ENCODE results near the gene MIR17HG.

Gene MIR17HG

DNA sequence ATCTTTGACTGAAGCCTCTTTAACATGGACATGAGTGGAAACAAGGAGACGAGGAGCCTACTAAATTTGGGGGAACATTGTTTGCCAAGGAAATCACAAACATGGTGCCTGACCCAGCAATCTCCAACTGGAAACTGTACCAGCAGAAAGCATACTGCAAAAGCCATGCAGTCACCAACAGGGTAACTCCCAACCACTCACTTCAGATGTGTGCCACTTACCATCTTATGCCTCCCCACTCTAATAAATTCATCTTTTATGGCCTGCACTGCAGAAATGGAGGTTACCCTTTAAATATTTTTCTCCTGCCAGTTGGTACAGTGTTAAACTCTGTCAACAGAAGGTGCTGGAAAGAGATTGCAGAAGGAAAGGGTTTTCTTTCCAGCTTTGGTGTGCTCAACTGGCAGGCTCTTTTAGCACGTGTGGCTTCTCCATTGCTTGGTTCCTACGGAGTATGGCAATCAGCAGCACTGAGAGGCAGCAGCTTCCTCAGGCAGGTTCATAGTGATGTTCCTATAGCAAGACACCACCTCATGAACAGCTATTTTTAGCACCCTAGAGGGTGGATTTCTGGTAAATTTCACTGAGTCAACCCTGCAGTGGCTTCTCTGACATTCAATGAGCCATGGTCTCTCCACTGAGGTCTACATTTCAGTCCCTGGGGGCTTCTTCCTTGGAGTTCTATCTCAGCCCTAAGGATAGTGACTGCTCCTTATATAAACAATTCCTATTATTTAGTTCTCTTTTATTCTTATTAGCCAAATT lies 21.4 kb downstream of the MIR17HG start:
- DNase-seq (ENCODE audit: low read depth): peak; percentile 36

- peak; percentile 65 for DNase-seq (ENCODE audit: low read depth)
Measured at GRCh38 chr13:91369441-91369831, 21.9 kb downstream of the MIR17HG start.

GRCh38 chr13:91370501-91370900 lies 23.0 kb downstream of the MIR17HG start:
- DNase-seq (ENCODE audit: low read depth): no peak

- no peak for DNase-seq (ENCODE audit: low read depth)
Measured at GRCh38 chr13:91372911-91373310, 25.4 kb downstream of the MIR17HG start.

- DNase-seq (ENCODE audit: low read depth): peak; percentile 20
Measured at GRCh38 chr13:91375116-91375729, 27.7 kb downstream of the MIR17HG start.

DNA sequence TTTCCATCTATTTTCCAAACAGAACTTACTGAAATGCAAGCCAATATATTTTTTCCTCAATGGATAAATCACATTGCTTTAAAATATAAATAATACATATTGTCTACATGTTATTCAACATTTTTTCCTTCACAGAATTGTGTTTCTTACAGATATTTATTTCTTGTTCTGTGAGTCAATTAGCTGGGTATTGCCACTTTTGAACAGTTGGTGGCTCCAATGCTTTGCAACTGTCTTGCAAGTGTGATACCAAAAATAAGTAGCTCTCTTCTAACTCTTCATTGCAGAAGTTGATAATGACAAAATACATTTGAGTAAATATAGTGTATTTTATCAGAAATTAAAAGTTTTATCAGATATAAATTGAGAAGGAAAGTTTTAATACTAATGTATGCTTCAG lies 33.9 kb downstream of the MIR17HG start:
- DNase-seq (ENCODE audit: low read depth): peak; percentile 12

- no peak for DNase-seq (ENCODE audit: low read depth)
Measured at GRCh38 chr13:91383836-91384235, 36.3 kb downstream of the MIR17HG start.

DNA sequence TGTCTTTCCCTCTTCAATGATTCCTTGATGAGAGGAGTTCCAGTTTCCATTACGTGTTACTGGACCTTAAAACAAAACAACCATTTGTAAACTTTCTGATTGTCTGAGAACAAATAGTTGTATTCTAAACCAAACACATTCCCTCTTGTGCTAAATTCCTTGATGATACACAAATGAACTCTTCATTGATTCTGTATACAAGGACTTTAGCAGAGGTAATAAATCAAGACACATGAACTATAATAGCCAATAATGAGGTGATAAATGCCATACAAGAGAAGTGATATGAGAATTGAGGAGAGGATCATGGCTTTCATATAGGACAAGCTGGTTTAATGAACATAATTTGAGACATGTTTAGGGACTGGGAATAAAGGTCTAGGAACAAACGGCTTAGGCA lies 37.4 kb downstream of the MIR17HG start:
- DNase-seq (ENCODE audit: low read depth): no peak

GRCh38 chr13:91389186-91389585 lies 41.7 kb downstream of the MIR17HG start:
- DNase-seq (ENCODE audit: low read depth): no peak

- no peak for DNase-seq (ENCODE audit: low read depth)
Measured at GRCh38 chr13:91397595-91397994, 50.1 kb downstream of the MIR17HG start.

DNA sequence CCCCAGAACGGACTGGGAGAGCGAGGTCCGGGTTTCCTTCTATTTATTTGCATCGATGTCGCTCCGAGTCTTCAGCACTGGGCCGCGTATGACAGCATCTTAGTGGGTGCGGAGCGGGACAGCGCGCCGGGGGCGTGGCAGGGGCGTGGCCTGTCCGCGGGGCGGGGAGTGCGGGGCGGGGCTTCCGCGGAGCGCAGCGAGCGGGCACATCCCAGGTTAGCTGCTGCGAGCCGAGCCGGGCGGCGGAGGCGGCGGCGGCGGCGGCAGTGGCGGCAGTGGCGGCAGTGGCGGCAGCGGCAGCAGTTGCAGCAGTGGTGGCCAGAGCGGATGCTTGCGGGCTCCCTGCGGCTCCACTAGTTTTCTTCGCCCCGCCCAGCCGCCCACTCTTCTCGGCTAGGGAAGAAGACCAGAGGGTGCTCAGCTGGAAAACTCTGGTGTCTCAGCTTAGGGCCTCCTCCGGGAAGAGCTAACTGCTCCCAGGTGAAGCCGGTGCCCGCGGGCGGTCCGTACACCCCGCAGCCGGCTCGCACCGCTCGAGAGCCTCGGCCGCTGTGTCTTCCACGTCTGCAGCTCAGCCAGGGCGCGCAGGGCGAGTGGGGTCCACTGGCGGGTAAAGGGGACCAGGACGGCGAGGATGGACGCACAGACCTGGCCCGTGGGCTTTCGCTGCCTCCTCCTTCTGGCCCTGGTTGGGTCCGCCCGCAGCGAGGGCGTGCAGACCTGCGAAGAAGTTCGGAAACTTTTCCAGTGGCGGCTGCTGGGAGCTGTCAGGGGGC lies 51.1 kb downstream of the MIR17HG start, which contains the start of gene GPC5:
TSS of gene GPC5 (plus strand) at position 209 of the 776 bp plus-strand sequence.
- peak; percentile 72 for DNase-seq (ENCODE audit: low read depth)

- DNase-seq (ENCODE audit: low read depth): no peak
Measured at GRCh38 chr13:91399189-91400062, 51.9 kb downstream of the MIR17HG start.

DNA sequence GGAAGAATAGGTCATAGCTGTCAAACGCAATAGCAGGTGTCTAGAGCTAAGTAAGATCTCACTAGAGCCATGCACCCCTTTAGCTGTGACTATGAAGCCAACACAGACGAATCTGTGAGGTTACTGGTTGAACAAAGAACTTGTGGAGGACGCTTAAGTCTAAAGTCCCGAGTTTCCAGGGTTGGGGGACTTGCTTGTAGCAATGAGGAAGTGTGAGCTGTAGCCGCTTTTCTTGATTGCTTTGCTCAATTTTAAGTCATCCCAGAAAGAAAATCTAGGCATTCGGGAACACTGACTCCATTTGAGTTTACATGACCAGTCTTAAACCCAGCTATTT lies 52.5 kb downstream of the MIR17HG start:
- DNase-seq (ENCODE audit: low read depth): no peak

GRCh38 chr13:91400671-91401070 lies 53.2 kb downstream of the MIR17HG start:
- no peak for DNase-seq (ENCODE audit: low read depth)

- no peak for DNase-seq (ENCODE audit: low read depth)
Measured at GRCh38 chr13:91401920-91402319, 54.4 kb downstream of the MIR17HG start.
